Esophagus squamous epithelium (tissue), 5 donors: ENCODE measurements around the gene FN1. TPM values are rescaled to one million over a fixed set of nuclear protein-coding genes. Genes with fewer than 3 reads are reported as not detected.

Source experiments
- DNase-seq: peaks from one replicate; lab custom pipeline; 2025; lab: John Stamatoyannopoulos, UW
- H3K27ac ChIP-seq, 4 donors: fragments of 200-600 bp; sonication (generic); one replicate each; pipeline ENCODE4 v1.5.1; 2016 to 2019; ENCODE audit warnings: mild to moderate bottlenecking in 1 of 4
- H3K27me3 ChIP-seq, 4 donors: fragments of 200-600 bp; sonication (generic); 1 replicate in 3 of 4; 2 replicates in 1 of 4; pipeline versions ENCODE4 v1.5.1 to v1.6.0; 2017 to 2021; ENCODE audit warnings: antibody characterized with exemption in 1 of 4
- H3K36me3 ChIP-seq, 3 donors: fragments of 200-600 bp; sonication (generic); one replicate each; pipeline ENCODE4 v1.5.1; 2016 to 2019
- H3K4me1 ChIP-seq, 3 donors: fragments of 200-600 bp; sonication (generic); one replicate each; pipeline ENCODE4 v1.5.1; 2017 to 2019
- H3K4me3 ChIP-seq, 4 donors: fragments of 200-600 bp; sonication (generic); 1 replicate in 3 of 4; 2 replicates in 1 of 4; pipeline ENCODE4 v1.5.1; 2016 to 2019; ENCODE audit warnings: mild to moderate bottlenecking in 2 of 4, moderate library complexity in 1 of 4
- H3K9me3 ChIP-seq, 3 donors: fragments of 200-600 bp; sonication (generic); one replicate each; pipeline ENCODE4 v1.5.1; 2016 to 2019
- POLR2A ChIP-seq, 4 donors: fragments of 450-650 bp; IDR thresholded peaks; one replicate each; pipeline ENCODE4 v1.6.1; 2017; ENCODE audit warnings: antibody characterized with exemption in 4 of 4, mild to moderate bottlenecking in 4 of 4, moderate library complexity in 3 of 4
- WGBS, 2 donors: methylation state at CpG; one replicate each; pipeline ENCODE4 v1.1.5; 2018; 5-methylcytosine and 5-hydroxymethylcytosine counted together
- intact Hi-C: fragments of 100-400 bp; cut with DNase I; formaldehyde crosslinking; loops from one replicate; pipeline ENCODE4 v1.15.0; 2022
- total RNA-seq, 4 donors: library from RNA; depleted of rRNA; stranded (reverse); fragments of >200 nt; gene quantifications; one replicate each; pipeline ENCODE4 v1.1.0, GENCODE V29; 2016
- TF ChIP-seq, protein P1 (sequence below), 6 experiments: fragments of 450-650 bp in 4 of 6; fragments of 200-600 bp in 2 of 6; sonication (generic) in 2 of 6; IDR thresholded peaks; one replicate each; pipeline ENCODE4 v1.5.1; 2016 to 2019; ENCODE audit warnings: antibody characterized with exemption in 6 of 6, mild to moderate bottlenecking in 4 of 6, moderate library complexity in 4 of 6
- donor health status: DM: yes; HTN: yes; CAD: no.

Gene FN1
- total RNA-seq, 4 donors from 2014 or later = 15.7 to 393 (median 112) TPM

DNA sequence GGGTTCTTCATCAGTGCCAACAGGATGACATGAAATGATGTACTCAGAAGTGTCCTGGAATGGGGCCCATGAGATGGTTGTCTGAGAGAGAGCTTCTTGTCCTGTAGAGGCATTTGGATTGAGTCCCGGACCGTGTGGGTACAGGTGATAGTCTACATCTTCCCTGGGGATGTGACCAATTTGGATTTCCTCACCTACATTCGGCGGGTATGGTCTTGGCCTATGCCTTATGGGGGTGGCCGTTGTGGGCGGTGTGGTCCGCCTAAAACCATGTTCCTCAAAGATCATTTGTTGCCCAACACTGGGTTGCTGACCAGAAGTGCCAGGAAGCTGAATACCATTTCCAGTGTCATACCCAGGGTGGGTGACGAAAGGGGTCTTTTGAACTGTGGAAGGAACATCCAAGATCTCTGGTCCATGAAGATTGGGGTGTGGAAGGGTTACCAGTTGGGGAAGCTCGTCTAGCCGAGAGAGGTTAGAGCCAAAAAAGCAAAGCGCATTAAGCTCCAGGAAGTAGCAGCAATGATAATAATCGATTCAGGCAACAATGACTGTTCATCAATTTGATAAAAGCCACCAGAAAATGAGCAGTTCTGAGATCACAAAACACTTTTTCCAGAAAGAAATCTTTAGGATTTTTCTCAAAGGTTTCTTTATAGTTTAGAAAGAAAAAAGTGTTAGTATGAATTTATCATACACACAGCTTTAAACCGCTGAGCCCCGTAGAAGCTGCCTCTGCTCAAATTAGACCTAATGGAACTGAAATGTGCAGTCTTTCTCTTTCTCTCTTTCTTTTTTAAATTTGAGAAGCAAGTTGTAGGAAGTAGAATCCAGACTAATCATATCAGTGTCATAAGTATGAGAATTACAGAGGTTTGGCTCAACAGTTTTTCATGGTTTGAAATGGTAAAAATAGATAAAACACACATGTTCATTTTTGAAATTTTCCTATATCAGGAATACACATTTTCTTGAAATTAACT lies 63.7 kb downstream of the FN1 start:
- Histone ChIP-seq H3K4me1 (no peaks in the 10 kb centered on the region), H3K9me3 (no peaks in the 10 kb centered on the region), H3K36me3 (peaks cover 0 to 54% (median 0%) of the 10 kb centered on the region in 3 donors), H3K27me3 (no peaks in the 10 kb centered on the region), H3K4me3 (no peak overlapping the region), H3K27ac (peak overlapping the region in 1 of 4 donors; percentile 6)
- DNase-seq = no peak
- 76 to 77% methylated on average over 9 of the region's 14 CpGs for WGBS, 2 donors
- no peak for TF ChIP-seq POLR2A (IDR thresholded peaks at IDR 0.05)
- TF ChIP-seq, protein P1, sequence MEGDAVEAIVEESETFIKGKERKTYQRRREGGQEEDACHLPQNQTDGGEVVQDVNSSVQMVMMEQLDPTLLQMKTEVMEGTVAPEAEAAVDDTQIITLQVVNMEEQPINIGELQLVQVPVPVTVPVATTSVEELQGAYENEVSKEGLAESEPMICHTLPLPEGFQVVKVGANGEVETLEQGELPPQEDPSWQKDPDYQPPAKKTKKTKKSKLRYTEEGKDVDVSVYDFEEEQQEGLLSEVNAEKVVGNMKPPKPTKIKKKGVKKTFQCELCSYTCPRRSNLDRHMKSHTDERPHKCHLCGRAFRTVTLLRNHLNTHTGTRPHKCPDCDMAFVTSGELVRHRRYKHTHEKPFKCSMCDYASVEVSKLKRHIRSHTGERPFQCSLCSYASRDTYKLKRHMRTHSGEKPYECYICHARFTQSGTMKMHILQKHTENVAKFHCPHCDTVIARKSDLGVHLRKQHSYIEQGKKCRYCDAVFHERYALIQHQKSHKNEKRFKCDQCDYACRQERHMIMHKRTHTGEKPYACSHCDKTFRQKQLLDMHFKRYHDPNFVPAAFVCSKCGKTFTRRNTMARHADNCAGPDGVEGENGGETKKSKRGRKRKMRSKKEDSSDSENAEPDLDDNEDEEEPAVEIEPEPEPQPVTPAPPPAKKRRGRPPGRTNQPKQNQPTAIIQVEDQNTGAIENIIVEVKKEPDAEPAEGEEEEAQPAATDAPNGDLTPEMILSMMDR (IDR thresholded peaks at IDR 0.05) = no peak
- intact Hi-C loops = no loop called here

DNA sequence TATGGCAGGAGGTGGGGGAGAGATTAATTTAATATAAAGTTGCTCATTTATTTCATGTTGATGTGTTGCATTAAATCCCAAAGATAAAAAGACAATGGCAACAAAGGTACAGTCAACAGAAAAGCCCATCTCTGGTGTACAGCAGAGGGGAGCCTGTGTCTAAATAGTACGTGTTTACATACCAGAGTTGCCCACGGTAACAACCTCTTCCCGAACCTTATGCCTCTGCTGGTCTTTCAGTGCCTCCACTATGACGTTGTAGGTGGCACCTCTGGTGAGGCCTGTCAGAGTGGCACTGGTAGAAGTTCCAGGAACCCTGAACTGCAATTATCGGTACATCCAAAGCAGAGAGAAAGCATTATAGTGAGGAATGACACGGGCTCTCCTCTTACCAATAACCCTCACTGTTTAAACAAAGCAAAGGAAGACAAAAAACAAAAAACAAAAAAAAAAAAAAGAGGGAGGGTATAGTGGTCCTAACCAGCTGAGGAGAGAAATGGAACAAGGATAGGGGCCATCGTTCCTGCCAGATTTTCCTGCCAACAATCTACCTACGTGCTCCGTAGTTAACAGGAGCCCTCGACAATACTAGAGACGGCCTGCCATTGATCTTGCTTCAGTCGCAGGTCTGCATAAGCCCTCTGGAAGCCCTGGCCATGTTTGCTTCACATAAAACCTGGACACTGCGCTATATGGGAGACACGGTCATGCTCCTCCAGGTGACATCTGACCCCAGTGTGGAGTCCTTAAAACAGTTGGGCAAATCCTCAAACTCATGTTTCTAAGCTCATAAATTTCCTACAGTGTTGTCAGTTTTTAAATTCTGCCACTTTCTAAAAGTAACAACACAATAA lies 65.5 kb downstream of the FN1 start:
- 79 to 84% methylated on average over 14 of the region's 14 CpGs for WGBS, 2 donors
- Histone ChIP-seq H3K27ac (no peak overlapping the region), H3K9me3 (no peaks in the 10 kb centered on the region), H3K36me3 (peaks cover 0 to 51% (median 0%) of the 10 kb centered on the region in 3 donors), H3K4me1 (no peaks in the 10 kb centered on the region), H3K27me3 (no peaks in the 10 kb centered on the region), H3K4me3 (no peak overlapping the region)
- DNase-seq = no peak
- intact Hi-C loops = no loop called here
- TF ChIP-seq, protein P1 (IDR thresholded peaks at IDR 0.05) = no peak
- TF ChIP-seq POLR2A (IDR thresholded peaks at IDR 0.05) = no peak

- no peaks in the 10 kb centered on the region for H3K4me1 ChIP-seq
- TF ChIP-seq, protein P1 (IDR thresholded peaks at IDR 0.05) = no peak
- no peak for TF ChIP-seq POLR2A (IDR thresholded peaks at IDR 0.05)
- no peak overlapping the region for H3K4me3 ChIP-seq
- intact Hi-C loops = no loop called here
- H3K36me3 ChIP-seq = peaks cover 0 to 51% (median 0%) of the 10 kb centered on the region in 3 donors
- DNase-seq = no peak
- WGBS, 2 donors = 79 to 85% methylated on average over 3 of the region's 3 CpGs
- no peaks in the 10 kb centered on the region for H3K27me3 ChIP-seq
- H3K27ac ChIP-seq = no peak overlapping the region
- no peaks in the 10 kb centered on the region for H3K9me3 ChIP-seq
Observed at GRCh38 chr2:215369181-215369760, 66.6 kb downstream of the FN1 start.

- no peak for DNase-seq
- TF ChIP-seq, protein P1 (IDR thresholded peaks at IDR 0.05) = no peak
- TF ChIP-seq POLR2A (IDR thresholded peaks at IDR 0.05) = no peak
Observed at GRCh38 chr2:215368493-215368809, 67.4 kb downstream of the FN1 start.

More at GRCh38 chr2:215368493-215368809, 67.4 kb downstream of the FN1 start:
- no peak overlapping the region for H3K27ac ChIP-seq
- no peaks in the 10 kb centered on the region for H3K27me3 ChIP-seq
- no peaks in the 10 kb centered on the region for H3K9me3 ChIP-seq
- H3K4me3 ChIP-seq = no peak overlapping the region
- peaks cover 0 to 52% (median 0%) of the 10 kb centered on the region in 3 donors for H3K36me3 ChIP-seq
- no peaks in the 10 kb centered on the region for H3K4me1 ChIP-seq
- intact Hi-C loops = no loop called here
